ENCODE data around the gene RNF207. TPM values are rescaled to one million over a fixed set of nuclear protein-coding genes. Genes with fewer than 3 reads are reported as not detected.

The RNF207 gene, protein sequence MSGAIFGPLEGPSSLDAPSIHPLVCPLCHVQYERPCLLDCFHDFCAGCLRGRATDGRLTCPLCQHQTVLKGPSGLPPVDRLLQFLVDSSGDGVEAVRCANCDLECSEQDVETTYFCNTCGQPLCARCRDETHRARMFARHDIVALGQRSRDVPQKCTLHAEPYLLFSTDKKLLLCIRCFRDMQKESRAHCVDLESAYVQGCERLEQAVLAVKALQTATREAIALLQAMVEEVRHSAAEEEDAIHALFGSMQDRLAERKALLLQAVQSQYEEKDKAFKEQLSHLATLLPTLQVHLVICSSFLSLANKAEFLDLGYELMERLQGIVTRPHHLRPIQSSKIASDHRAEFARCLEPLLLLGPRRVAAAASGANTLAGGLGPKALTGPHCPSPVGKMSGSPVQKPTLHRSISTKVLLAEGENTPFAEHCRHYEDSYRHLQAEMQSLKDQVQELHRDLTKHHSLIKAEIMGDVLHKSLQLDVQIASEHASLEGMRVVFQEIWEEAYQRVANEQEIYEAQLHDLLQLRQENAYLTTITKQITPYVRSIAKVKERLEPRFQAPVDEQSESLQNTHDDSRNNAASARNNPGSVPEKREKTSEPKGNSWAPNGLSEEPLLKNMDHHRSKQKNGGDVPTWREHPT
- total RNA-seq, result 10 to 100 TPM in 2 of 7 donors, 1 to 10 TPM in 5; 2.3 to 24.4 (median 7.8) TPM
- polyA plus RNA-seq, result 1 to 10 TPM; 2.0 to 3.0 TPM
- long read RNA-seq, donor 1, partial matches to known transcripts, result 3 of 12 reads
- long read RNA-seq, donor 1, other reads (novel, unspliced or antisense), result 4 of 12 reads
- long read RNA-seq, donor 2, partial matches to known transcripts, result 16 of 16 reads
- long read RNA-seq, donor 2, other reads (novel, unspliced or antisense), result 0 of 16 reads
- long read RNA-seq, donor 3, partial matches to known transcripts, result 2 of 7 reads
- long read RNA-seq, donor 3, other reads (novel, unspliced or antisense), result 4 of 7 reads

DNA sequence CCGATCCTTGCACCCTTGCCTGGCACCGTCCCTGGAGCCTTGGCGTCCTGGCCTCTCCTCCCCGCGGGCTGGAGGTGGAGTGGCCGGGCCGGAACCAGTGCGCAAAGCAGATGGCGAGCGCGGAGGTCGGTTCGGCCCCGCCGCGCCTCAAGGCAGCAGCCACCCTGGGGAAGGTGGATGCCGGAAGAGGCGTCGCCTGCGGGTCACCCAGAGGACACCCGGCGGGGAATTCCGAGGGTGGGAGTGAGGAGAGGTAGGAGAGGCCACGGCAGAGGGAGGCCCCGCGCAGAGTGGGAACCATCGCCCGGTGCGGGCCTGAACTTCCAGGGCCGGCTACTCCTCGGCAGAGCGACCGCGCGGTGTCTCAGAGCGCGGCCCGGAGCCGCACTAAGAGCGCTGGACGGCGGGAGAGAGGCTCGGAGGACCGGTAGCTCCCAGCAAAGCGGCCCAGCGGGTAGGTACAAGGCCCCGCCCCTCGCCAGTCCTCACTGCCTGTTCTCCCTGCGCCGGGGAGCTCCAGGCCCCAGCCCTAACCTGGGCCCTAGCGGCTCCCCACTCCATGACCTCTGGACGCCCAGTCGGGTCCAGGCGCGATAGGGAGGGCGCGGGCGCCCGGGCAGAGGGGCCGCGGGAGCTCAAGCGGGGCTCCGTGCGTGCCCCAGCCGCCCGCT, at the start of gene RNF207:
TSS of gene RNF207 (plus strand) at position 271 of the 671 bp plus-strand sequence. CDS start 417 bp downstream, outside the sequence.
- H3K9me3 ChIP-seq, result no peaks in the 10 kb centered on the region
- DNase-seq, result peak in 4 of 5 donors; percentile 22 to 59 (median 48)
- H3K27ac ChIP-seq, result no peak within 1 kb of the TSS
- H3K4me1 ChIP-seq (ENCODE audit: insufficient read depth), result peaks cover 13% of the 10 kb centered on the region
- WGBS, 3 donors, result 1 to 2% (median 1%) methylated on average over 45 to 66 of the region's 66 CpGs
- H3K27me3 ChIP-seq, result no peaks in the 10 kb centered on the region
- intact Hi-C loops (cut with DNase I), result loop anchor here in 1 of 4 donors (10.0 kb wide), 1 partner anchor 151 kb away; no protein-coding TSS in a partner anchor
- TF ChIP-seq POLR2A (IDR thresholded peaks at IDR 0.05) (no peak), EP300 (IDR thresholded peaks at IDR 0.05) (no peak)
- TF ChIP-seq, protein P1, sequence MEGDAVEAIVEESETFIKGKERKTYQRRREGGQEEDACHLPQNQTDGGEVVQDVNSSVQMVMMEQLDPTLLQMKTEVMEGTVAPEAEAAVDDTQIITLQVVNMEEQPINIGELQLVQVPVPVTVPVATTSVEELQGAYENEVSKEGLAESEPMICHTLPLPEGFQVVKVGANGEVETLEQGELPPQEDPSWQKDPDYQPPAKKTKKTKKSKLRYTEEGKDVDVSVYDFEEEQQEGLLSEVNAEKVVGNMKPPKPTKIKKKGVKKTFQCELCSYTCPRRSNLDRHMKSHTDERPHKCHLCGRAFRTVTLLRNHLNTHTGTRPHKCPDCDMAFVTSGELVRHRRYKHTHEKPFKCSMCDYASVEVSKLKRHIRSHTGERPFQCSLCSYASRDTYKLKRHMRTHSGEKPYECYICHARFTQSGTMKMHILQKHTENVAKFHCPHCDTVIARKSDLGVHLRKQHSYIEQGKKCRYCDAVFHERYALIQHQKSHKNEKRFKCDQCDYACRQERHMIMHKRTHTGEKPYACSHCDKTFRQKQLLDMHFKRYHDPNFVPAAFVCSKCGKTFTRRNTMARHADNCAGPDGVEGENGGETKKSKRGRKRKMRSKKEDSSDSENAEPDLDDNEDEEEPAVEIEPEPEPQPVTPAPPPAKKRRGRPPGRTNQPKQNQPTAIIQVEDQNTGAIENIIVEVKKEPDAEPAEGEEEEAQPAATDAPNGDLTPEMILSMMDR (IDR thresholded peaks at IDR 0.05), result no peak
- H3K4me3 ChIP-seq, result peak within 1 kb of the TSS; percentile 38
- H3K36me3 ChIP-seq, result no peaks in the 10 kb centered on the region

GRCh38 chr1:6157132-6157527, 48.8 kb upstream of the RNF207 start:
- intact Hi-C loops (cut with DNase I), result no loop called here
- no peak for DNase-seq
- Histone ChIP-seq H3K36me3 (no peaks in the 10 kb centered on the region), H3K9me3 (no peaks in the 10 kb centered on the region), H3K4me3 (no peak overlapping the region), H3K27ac (no peak overlapping the region), H3K27me3 (no peaks in the 10 kb centered on the region), H3K4me1 (ENCODE audit: insufficient read depth) (no peaks in the 10 kb centered on the region)
- TF ChIP-seq EP300 (IDR thresholded peaks at IDR 0.05) (no peak), POLR2A (IDR thresholded peaks at IDR 0.05) (no peak)
- TF ChIP-seq, protein P1 (IDR thresholded peaks at IDR 0.05), result no peak
- WGBS, 3 donors, result 51 to 68% (median 51%) methylated on average over 2 of the region's 2 CpGs

- no peaks in the 10 kb centered on the region for H3K4me1 ChIP-seq (ENCODE audit: insufficient read depth)
- H3K4me3 ChIP-seq, result no peak overlapping the region
- no peaks in the 10 kb centered on the region for H3K36me3 ChIP-seq
- TF ChIP-seq POLR2A (IDR thresholded peaks at IDR 0.05), result no peak
- TF ChIP-seq, protein P1 (IDR thresholded peaks at IDR 0.05), result no peak
- no peak for TF ChIP-seq EP300 (IDR thresholded peaks at IDR 0.05)
- no peak for DNase-seq
- 55 to 67% (median 61%) methylated on average over 15 of the region's 15 CpGs for WGBS, 3 donors
- no peak overlapping the region for H3K27ac ChIP-seq
- H3K9me3 ChIP-seq, result no peaks in the 10 kb centered on the region
- no peaks in the 10 kb centered on the region for H3K27me3 ChIP-seq
- intact Hi-C loops (cut with DNase I), result no loop called here
Measured at GRCh38 chr1:6157528-6158174, 48.3 kb upstream of the RNF207 start.
